Gastrocnemius medialis (tissue), 4 donors: ENCODE measurements around the gene TH. TPM values are rescaled to one million over a fixed set of nuclear protein-coding genes. Genes with fewer than 3 reads are reported as not detected.

ENCODE experiments used
- ATAC-seq, 2 donors: fragments of 150-250 bp; one replicate each; pipeline ENCODE4 v1.9.1; 2016
- DNase-seq, 2 donors: peaks; one replicate each; pipeline ENCODE4 v3.0.0-alpha.2; 2019
- H3K27ac ChIP-seq, 4 donors: fragments of 200-600 bp; sonication (generic); 1 replicate in 1 of 4; 2 replicates in 3 of 4; pipeline ENCODE4 v1.5.1; 2016 to 2018; ENCODE audit warnings: mild to moderate bottlenecking in 2 of 4, moderate library complexity in 1 of 4
- H3K27me3 ChIP-seq, 3 donors: fragments of 200-600 bp; sonication (generic) in 2 of 3; 1 replicate in 1 of 3; 2 replicates in 2 of 3; pipeline versions ENCODE4 v1.5.1 to v1.6.0; 2016 to 2019; ENCODE audit warnings: mild to moderate bottlenecking in 1 of 3, moderate library complexity in 1 of 3
- H3K36me3 ChIP-seq, 2 donors: fragments of 200-600 bp; sonication (generic) in 1 of 2; one replicate each; pipeline ENCODE4 v1.5.1; 2017 to 2018
- H3K4me1 ChIP-seq, 2 donors: fragments of 200-600 bp; sonication (generic) in 1 of 2; one replicate each; pipeline ENCODE4 v1.5.1; 2016 to 2017; ENCODE audit warnings: mild to moderate bottlenecking in 2 of 2
- H3K4me3 ChIP-seq, 4 donors: fragments of 200-600 bp; sonication (generic) in 3 of 4; 1 replicate in 1 of 4; 2 replicates in 3 of 4; pipeline ENCODE4 v1.5.1; 2016 to 2019; ENCODE audit warnings: mild to moderate bottlenecking in 2 of 4
- H3K9me3 ChIP-seq, 3 donors: fragments of 200-600 bp; sonication (generic) in 2 of 3; 1 replicate in 1 of 3; 2 replicates in 2 of 3; pipeline ENCODE4 v1.5.1; 2016 to 2019
- POLR2A ChIP-seq, 2 donors: fragments of 450-650 bp; IDR thresholded peaks; one replicate each; pipeline ENCODE4 v1.6.1; 2017; ENCODE audit warnings: antibody characterized with exemption in 2 of 2, mild to moderate bottlenecking in 2 of 2, moderate library complexity in 2 of 2
- in situ Hi-C, 4 donors: fragments of 200-750 bp; cut with MboI; loops; one replicate each; pipeline versions ENCODE4 v1.15.0 to v1.8.0; 2017; ENCODE audit warnings: low sequenced_read_pairs in 4 of 4
- intact Hi-C: fragments of 100-400 bp; cut with DNase I; formaldehyde crosslinking; loops from one replicate; pipeline ENCODE4 v1.15.1; 2023; ENCODE audit warnings: low total_unique reads
- total RNA-seq, 4 donors: library from RNA; depleted of rRNA; stranded (reverse); fragments of >200 nt; gene quantifications; one replicate each; pipeline versions ENCODE4 v1.1.0 to v1.2.3, GENCODE V29; 2016
- TF ChIP-seq, protein P1 (sequence below), 5 experiments: fragments of 450-650 bp in 3 of 5; fragments of 200-600 bp in 2 of 5; sonication (generic) in 2 of 5; IDR thresholded peaks in 4 of 5; conservative IDR thresholded peaks in 1 of 5; 1 replicate in 4 of 5; 2 replicates in 1 of 5; pipeline ENCODE4 v1.5.1; 2016 to 2019; ENCODE audit warnings: antibody characterized with exemption in 5 of 5, mild to moderate bottlenecking in 3 of 5, moderate library complexity in 3 of 5

TH gene
- total RNA-seq, 4 donors from 2014 or later = not detected

DNA sequence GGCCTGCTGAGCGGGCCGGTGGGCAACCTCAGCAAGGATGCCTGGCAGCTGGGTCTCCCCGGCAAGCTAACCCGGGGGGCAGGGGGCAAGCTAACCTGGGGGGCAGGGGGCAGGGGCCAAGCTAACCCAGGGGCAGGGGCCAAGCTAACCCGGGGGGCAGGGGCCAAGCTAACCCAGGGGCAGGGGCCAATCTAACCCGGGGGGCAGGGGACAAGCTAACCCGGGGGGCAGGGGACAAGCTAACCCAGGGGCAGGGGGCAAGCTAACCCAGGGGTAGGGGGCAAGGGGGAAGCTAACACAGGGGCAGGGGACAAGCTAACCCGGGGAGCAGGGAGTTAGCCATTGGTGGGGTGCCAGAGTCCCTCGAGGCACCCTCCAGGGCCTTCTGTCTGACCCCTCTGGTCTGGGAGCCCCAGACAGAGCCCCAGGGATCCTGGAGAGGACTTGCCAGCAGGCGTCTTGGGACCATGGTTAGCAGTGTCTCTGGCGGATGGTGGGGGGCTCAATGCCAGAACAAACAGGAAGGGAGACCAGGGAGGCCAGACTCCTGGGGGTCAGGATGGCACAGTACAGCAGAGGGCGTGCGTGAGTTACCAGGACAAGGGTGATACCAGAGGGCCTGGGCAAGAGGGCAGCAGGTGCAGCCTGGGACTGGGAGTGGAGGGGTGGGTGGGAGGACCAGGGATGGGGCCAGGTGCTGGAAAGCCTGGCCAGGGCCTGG is 48.5 kb downstream of the TH start:
- DNase-seq = no peak
- Histone ChIP-seq H3K36me3 (no peaks in the 10 kb centered on the region), H3K9me3 (no peaks in the 10 kb centered on the region), H3K27me3 (peaks cover 0 to 12% (median 4%) of the 10 kb centered on the region in 3 donors), H3K4me1 (no peaks in the 10 kb centered on the region), H3K4me3 (no peak overlapping the region), H3K27ac (no peak overlapping the region)
- in situ Hi-C loops (no loop called here), intact Hi-C loops (no loop called here)
- ATAC-seq = no peak
- TF ChIP-seq, protein P1, sequence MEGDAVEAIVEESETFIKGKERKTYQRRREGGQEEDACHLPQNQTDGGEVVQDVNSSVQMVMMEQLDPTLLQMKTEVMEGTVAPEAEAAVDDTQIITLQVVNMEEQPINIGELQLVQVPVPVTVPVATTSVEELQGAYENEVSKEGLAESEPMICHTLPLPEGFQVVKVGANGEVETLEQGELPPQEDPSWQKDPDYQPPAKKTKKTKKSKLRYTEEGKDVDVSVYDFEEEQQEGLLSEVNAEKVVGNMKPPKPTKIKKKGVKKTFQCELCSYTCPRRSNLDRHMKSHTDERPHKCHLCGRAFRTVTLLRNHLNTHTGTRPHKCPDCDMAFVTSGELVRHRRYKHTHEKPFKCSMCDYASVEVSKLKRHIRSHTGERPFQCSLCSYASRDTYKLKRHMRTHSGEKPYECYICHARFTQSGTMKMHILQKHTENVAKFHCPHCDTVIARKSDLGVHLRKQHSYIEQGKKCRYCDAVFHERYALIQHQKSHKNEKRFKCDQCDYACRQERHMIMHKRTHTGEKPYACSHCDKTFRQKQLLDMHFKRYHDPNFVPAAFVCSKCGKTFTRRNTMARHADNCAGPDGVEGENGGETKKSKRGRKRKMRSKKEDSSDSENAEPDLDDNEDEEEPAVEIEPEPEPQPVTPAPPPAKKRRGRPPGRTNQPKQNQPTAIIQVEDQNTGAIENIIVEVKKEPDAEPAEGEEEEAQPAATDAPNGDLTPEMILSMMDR (IDR thresholded peaks at IDR 0.05 in 4 of 5, conservative IDR thresholded peaks at IDR 0.05 in 1 of 5) = no peak
- TF ChIP-seq POLR2A (IDR thresholded peaks at IDR 0.05) = no peak

DNA sequence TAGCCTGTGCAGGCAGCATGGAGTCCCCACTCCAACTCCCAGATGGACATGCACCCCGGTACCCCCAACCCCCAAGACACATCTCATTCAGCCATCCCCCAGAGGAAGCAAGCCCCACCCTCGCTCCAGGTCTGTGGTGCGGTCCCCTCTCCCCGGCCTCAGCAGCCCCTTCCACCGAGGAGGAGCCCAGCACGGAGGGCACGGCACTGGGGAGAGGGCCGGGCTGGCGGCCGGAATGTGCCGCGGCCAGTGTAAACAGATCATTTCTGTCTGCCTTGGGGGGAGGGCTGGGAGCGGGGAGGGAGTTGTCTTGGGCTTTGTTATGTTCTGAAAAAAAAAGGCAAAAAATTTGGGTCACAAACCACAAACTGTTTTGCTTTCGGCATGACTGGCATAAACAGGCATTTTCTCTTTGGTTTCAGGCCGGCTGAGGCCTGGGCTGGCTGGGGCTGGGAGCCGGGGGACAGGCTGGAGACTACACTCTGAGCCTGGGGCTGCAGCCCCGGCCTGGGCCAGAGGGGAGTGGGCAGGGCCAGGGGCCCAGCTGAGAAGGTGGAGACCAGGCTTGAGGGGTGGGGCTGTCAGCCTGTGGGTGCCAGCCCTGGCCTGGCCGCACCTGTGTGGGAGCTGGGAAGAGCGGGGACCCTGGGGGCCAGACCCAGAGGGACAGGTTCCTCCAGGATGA is 49.3 kb downstream of the TH start:
- Histone ChIP-seq H3K36me3 (no peaks in the 10 kb centered on the region), H3K4me1 (no peaks in the 10 kb centered on the region), H3K9me3 (no peaks in the 10 kb centered on the region), H3K4me3 (no peak overlapping the region), H3K27me3 (peaks cover 0 to 12% (median 4%) of the 10 kb centered on the region in 3 donors), H3K27ac (no peak overlapping the region)
- ATAC-seq (no peak), DNase-seq (no peak)
- in situ Hi-C loops (no loop called here), intact Hi-C loops (no loop called here)
- no peak for TF ChIP-seq POLR2A (IDR thresholded peaks at IDR 0.05)
- TF ChIP-seq, protein P1 (IDR thresholded peaks at IDR 0.05 in 4 of 5, conservative IDR thresholded peaks at IDR 0.05 in 1 of 5) = no peak

DNA sequence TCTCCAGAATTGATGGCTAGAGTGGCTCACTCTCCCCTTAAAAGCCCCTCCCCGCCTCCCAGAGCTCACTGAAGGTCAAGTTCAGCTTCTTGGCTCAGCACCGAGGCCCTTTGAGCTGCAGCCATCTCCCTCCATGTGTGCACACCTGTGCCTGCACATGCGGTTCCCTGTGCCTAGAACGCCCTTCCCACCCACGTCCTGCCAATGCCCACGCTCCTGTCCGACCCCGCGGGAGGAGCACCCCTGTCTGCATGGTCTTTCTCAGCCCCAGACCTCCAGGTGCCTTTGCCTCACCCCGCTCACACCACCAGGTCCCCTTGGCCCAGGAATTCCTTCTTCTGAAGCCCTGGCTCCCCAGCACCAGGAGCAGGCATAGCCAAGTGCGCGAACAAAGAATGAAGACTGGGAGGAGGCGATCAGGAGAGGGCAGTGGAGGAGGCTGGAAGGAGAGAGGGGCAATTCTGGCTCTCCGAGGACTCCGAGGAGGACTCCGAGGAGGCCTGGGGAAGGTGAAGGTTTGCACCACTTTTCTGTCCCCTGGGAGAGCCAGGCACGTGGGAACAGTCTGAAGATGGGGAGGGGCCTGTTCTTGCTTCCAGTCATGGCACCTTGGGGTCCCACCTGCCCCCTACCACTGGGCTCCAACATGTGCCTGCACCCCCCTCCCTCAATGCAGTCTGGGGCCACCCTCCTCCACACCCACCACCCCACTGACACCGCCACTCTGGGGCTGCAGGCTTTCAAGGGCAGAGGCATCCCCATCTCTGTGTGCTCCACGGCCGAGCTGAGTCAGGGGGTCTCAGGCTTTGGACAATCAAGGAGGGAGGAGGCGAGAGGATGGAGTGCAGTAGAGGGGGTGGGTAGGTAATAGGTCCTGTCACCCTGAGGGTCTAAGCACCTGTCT is 50.1 kb downstream of the TH start:
- Histone ChIP-seq H3K9me3 (no peaks in the 10 kb centered on the region), H3K4me3 (no peak overlapping the region), H3K4me1 (no peaks in the 10 kb centered on the region), H3K27me3 (peaks cover 0 to 12% (median 4%) of the 10 kb centered on the region in 3 donors), H3K36me3 (no peaks in the 10 kb centered on the region), H3K27ac (no peak overlapping the region)
- no peak for TF ChIP-seq POLR2A (IDR thresholded peaks at IDR 0.05)
- TF ChIP-seq, protein P1 (IDR thresholded peaks at IDR 0.05 in 4 of 5, conservative IDR thresholded peaks at IDR 0.05 in 1 of 5) = no peak
- no peak for DNase-seq
- in situ Hi-C loops (no loop called here), intact Hi-C loops (no loop called here)
- ATAC-seq = no peak

DNA sequence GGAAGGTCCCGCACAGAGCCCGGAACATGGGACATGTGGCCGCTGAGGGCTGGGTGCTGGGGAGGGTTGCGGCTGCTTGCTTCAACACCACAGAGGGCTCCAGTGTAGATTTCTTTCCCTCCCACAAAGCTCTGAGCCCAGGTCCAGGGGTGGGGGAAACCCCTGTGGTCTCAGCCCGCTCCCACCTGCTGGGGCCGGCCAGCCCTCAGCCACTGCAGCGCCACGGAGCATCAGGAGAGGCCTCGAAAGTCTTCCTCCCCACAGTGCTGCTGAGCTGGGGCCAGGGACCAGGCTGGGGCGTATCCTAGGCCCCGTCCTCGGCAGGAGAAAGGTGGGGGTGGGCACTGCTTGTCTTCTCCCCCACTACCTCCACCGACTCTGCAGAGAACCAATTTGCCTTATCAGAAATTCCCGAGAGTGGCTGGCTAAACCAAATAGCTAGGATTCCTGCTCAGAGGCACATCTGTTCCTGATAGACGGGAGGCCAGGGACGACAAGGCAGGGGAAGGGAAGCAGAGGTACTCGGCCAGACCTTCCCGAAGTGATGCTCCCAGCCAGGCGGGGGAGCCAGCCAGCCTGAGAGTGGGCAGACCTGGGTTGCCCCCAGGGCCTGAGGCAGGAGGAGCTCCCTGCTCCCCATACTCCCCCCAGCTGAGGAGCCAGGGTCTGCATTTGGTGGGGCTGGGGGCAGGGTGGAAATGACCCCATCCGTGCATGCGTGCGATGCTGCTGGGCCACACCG is 51.1 kb downstream of the TH start:
- TF ChIP-seq POLR2A (IDR thresholded peaks at IDR 0.05) = no peak
- TF ChIP-seq, protein P1 (IDR thresholded peaks at IDR 0.05 in 4 of 5, conservative IDR thresholded peaks at IDR 0.05 in 1 of 5) = no peak
- peaks cover 0 to 12% (median 4%) of the 10 kb centered on the region in 3 donors for H3K27me3 ChIP-seq
- H3K9me3 ChIP-seq = no peaks in the 10 kb centered on the region
- ATAC-seq = no peak
- H3K36me3 ChIP-seq = no peaks in the 10 kb centered on the region
- in situ Hi-C loops (no loop called here), intact Hi-C loops (no loop called here)
- H3K27ac ChIP-seq = no peak overlapping the region
- no peak overlapping the region for H3K4me3 ChIP-seq
- no peaks in the 10 kb centered on the region for H3K4me1 ChIP-seq
- DNase-seq = no peak
